Measurements from ENCODE around the gene TCL1A.
A peak's percentile ranks its signal among the peaks of the same experiment; 100 is the strongest.

The TCL1A gene

DNA sequence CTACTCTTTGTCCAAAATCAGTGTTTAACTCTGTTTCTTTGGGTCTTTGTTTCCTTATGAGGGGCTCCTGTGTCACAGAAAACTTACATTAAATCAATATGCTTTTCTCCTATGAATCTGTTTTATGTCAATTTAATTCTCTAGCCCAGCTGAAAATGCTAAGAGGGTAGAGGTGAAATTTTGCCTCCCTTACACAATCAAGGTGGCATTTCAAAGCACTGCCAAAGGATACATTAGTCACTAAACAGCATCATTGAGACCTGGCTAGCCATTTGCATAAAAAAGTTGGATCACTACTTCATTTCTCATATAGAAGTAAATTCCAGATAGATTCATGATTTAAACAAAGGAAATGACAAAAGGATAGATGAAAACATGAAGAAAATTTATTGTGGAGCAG is 15.6 kb downstream of the TCL1A start:
- no peak for TF ChIP-seq CTCF (IDR thresholded peaks at IDR 0.05; ENCODE audit: insufficient read depth, low read depth, low read length, missing control alignments)
- DNase-seq (ENCODE audit: low read depth) = no peak
- peak overlapping the region; percentile 34 for H3K4me3 ChIP-seq (ENCODE audit: low read depth, low read length)

DNA sequence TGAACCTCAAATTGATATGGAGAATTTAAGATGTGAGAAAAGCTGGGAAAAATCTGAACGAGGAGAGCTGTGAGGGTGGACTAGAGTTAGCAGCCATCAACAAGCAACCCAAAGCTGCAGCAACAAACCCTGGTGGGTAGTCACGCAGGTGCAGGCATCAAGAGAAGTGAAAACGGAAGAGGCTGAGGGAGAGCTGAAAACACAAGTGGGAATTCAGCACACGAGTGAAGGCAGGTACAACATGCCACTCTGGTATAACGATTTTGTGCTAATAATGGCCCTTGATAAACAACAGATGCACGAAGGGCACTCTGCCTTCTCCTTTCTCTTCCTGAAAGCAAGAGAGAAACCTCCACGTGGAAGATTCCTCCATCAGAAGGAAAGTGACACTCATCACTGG is 16.2 kb downstream of the TCL1A start:
- DNase-seq (ENCODE audit: low read depth) = peak; percentile 78
- TF ChIP-seq CTCF (IDR thresholded peaks at IDR 0.05; ENCODE audit: insufficient read depth, low read depth, low read length, missing control alignments) = no peak
- peak overlapping the region; percentile 34 for H3K4me3 ChIP-seq (ENCODE audit: low read depth, low read length)

DNA sequence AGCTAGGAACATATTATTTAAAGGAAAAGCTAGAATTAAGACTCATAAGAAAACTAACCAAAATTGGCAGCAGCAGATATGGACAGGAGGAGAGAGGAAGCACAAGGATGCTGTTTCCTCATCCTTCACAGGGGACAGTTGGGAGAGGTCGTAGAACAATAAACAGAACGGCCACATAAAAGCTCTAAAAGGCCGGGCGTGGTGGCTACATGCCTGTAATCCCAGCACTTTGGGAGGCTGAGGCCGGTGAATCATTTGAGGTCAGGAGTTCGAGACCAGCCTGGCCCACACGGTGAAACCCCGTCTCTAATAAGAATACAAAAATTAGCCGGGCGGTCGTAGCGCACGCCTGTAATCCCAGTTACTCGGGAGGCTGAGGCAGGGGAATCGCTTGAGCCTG is 17.2 kb downstream of the TCL1A start:
- no peak overlapping the region for H3K4me3 ChIP-seq (ENCODE audit: low read depth, low read length)
- DNase-seq (ENCODE audit: low read depth) = no peak
- TF ChIP-seq CTCF (IDR thresholded peaks at IDR 0.05; ENCODE audit: insufficient read depth, low read depth, low read length, missing control alignments) = no peak

DNA sequence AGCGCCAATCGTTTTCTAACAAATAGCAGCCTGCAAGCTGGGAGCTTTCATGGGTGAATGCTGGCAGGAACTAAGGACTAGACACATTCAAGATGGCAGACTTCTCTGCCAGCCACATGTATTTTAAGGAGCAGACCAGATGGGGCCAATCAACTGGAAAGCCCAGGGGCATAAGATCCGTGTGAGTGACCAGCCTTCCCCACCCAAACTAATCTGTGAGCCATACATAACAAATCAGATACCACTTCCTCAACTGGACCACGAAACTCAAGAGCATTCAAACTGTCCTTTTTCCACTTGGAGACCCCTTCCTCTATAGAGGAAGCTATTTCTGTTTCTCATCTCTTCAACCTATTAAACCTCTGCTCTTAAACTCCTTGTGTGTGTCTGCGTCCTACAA is 18.0 kb downstream of the TCL1A start:
- TF ChIP-seq CTCF (IDR thresholded peaks at IDR 0.05; ENCODE audit: insufficient read depth, low read depth, low read length, missing control alignments) = no peak
- DNase-seq (ENCODE audit: low read depth) = peak; percentile 35
- no peak overlapping the region for H3K4me3 ChIP-seq (ENCODE audit: low read depth, low read length)

DNA sequence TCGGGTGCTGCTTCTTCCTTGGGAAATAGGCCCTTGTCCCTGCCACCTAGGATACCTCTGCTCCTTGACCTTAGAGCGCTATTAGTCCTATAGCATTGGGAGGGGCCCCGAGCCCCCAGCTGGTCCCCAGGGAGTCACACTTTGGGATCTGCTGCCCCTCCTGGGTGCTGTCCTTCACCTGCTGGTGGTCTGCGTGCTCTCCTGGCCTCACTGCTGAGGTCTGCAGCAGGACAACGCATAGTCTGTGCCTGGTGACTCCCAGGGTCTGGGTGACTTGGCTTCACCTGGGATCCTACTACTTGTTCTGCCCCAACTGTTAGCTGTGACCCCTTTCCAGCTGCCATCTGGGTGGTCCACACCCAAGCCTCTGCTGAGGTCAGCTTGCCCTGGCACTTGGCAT is 18.9 kb downstream of the TCL1A start:
- no peak overlapping the region for H3K4me3 ChIP-seq (ENCODE audit: low read depth, low read length)
- TF ChIP-seq CTCF (IDR thresholded peaks at IDR 0.05; ENCODE audit: insufficient read depth, low read depth, low read length, missing control alignments) = no peak
- no peak for DNase-seq (ENCODE audit: low read depth)

DNA sequence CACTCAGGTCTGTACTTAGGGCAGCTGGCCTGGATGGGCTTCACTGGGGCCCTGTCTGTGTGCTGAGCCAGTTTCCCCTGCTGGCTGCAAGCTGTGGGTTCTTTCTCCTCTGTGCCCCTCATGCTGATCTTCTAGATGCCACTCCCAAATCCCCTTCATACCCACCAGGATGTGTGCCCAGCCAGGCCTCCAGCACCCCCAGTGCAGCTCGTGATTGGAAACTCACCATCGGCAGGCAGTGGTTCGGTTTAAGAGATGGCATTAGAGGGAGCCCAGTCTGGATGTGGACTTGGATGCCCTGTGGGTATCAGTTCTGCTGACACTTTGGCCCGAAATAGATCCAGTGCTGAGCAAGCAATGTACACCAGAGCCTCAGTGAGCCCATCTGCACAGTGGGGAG is 21.8 kb downstream of the TCL1A start:
- no peak for DNase-seq (ENCODE audit: low read depth)
- no peak overlapping the region for H3K4me3 ChIP-seq (ENCODE audit: low read depth, low read length)
- no peak for TF ChIP-seq CTCF (IDR thresholded peaks at IDR 0.05; ENCODE audit: insufficient read depth, low read depth, low read length, missing control alignments)

DNA sequence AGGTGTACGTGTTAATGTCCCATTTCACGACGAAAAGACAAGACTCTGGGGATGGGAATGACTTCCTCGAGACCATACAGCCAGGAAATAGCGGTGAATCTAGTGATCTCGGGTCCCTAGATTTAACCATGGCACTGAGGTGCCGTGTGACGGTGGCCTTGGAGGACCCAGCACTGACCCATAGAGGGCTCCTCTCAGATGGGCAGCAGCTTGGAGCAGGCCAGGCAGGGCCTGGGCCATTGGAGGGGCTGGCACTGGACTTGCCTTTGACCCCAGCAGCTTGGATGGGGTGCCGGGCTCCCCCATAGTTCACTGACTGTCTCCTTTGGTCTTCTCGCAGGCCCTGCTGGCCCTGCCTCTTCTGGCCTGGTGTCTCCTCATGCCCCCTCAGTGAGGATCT is 22.3 kb downstream of the TCL1A start:
- TF ChIP-seq CTCF (IDR thresholded peaks at IDR 0.05; ENCODE audit: insufficient read depth, low read depth, low read length, missing control alignments) = no peak
- H3K4me3 ChIP-seq (ENCODE audit: low read depth, low read length) = no peak overlapping the region
- no peak for DNase-seq (ENCODE audit: low read depth)
